Measurements from ENCODE around the gene TOP2B. TPM values are rescaled to one million over a fixed set of nuclear protein-coding genes. Genes with fewer than 3 reads are reported as not detected.

Gene TOP2B
- total RNA-seq, 1 experiment from 2014 or later = 63.1 TPM

DNA sequence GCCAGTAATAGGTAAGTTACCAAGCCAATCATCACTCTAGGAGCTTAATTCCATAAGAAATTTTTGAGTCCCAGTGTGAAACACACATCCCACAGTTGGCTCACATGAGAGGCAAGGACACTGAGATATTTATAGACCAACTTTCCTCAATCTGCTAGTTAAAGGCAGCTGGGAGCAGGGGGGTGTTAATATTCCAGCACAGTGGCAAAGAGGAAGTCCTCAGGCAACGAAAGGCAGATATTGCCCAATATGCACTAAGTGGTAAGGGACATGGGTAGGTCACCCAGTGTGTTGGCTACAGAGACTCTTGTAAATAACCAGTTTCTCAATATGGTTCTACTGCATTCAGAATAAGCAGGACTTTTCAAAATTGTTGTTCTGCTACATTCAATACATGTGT lies 61.0 kb downstream of the TOP2B start:
- H3K4me3 ChIP-seq (ENCODE audit: low read depth in 2 of 2, low read length in 2 of 2) = no peak overlapping the region
- intact Hi-C loops (cut with micrococcal nuclease; ENCODE audit: unreplicated experiment) = no loop called here
- H3K27me3 ChIP-seq (ENCODE audit: control insufficient read depth, insufficient read depth, low read length) = no peaks in the 10 kb centered on the region
- TF ChIP-seq, protein P1, sequence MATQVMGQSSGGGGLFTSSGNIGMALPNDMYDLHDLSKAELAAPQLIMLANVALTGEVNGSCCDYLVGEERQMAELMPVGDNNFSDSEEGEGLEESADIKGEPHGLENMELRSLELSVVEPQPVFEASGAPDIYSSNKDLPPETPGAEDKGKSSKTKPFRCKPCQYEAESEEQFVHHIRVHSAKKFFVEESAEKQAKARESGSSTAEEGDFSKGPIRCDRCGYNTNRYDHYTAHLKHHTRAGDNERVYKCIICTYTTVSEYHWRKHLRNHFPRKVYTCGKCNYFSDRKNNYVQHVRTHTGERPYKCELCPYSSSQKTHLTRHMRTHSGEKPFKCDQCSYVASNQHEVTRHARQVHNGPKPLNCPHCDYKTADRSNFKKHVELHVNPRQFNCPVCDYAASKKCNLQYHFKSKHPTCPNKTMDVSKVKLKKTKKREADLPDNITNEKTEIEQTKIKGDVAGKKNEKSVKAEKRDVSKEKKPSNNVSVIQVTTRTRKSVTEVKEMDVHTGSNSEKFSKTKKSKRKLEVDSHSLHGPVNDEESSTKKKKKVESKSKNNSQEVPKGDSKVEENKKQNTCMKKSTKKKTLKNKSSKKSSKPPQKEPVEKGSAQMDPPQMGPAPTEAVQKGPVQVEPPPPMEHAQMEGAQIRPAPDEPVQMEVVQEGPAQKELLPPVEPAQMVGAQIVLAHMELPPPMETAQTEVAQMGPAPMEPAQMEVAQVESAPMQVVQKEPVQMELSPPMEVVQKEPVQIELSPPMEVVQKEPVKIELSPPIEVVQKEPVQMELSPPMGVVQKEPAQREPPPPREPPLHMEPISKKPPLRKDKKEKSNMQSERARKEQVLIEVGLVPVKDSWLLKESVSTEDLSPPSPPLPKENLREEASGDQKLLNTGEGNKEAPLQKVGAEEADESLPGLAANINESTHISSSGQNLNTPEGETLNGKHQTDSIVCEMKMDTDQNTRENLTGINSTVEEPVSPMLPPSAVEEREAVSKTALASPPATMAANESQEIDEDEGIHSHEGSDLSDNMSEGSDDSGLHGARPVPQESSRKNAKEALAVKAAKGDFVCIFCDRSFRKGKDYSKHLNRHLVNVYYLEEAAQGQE (IDR thresholded peaks at IDR 0.05; ENCODE audit: insufficient read depth in 1 of 2, low read depth in 2 of 2, low read length in 1 of 2) = no peak
- TF ChIP-seq SIN3A (IDR thresholded peaks at IDR 0.05; ENCODE audit: borderline replicate concordance, insufficient read depth, low read depth, low read length) (no peak), POLR2AphosphoS5 (IDR thresholded peaks at IDR 0.05; ENCODE audit: low read depth, low read length) (no peak), TCF7L2 (IDR thresholded peaks at IDR 0.05; ENCODE audit: low read depth, low read length) (no peak)
- TF ChIP-seq, protein P2, sequence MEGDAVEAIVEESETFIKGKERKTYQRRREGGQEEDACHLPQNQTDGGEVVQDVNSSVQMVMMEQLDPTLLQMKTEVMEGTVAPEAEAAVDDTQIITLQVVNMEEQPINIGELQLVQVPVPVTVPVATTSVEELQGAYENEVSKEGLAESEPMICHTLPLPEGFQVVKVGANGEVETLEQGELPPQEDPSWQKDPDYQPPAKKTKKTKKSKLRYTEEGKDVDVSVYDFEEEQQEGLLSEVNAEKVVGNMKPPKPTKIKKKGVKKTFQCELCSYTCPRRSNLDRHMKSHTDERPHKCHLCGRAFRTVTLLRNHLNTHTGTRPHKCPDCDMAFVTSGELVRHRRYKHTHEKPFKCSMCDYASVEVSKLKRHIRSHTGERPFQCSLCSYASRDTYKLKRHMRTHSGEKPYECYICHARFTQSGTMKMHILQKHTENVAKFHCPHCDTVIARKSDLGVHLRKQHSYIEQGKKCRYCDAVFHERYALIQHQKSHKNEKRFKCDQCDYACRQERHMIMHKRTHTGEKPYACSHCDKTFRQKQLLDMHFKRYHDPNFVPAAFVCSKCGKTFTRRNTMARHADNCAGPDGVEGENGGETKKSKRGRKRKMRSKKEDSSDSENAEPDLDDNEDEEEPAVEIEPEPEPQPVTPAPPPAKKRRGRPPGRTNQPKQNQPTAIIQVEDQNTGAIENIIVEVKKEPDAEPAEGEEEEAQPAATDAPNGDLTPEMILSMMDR (IDR thresholded peaks at IDR 0.05) = no peak
- ATAC-seq = no peak
- no peak for DNase-seq (ENCODE audit: low read depth, low spot score)
- H3K4me1 ChIP-seq (ENCODE audit: control insufficient read depth, insufficient read depth, low read length) = no peaks in the 10 kb centered on the region
- no peaks in the 10 kb centered on the region for H3K9me3 ChIP-seq (ENCODE audit: control insufficient read depth, insufficient read depth, low read depth, low read length)
- H3K36me3 ChIP-seq (ENCODE audit: control insufficient read depth, insufficient read depth, low read length) = peaks cover 14% of the 10 kb centered on the region
- ChIA-PET CTCF (no interaction called here), POLR2A (no interaction called here)
- in situ Hi-C loops (cut with HindIII; ENCODE audit: low pct_unique_long_range_greater_than_20kb, low sequenced_read_pairs) = no loop called here
- BruUV-seq (replicated peaks) = no TSS peak
- H3K27ac ChIP-seq (ENCODE audit: low read length) = no peak overlapping the region

DNA sequence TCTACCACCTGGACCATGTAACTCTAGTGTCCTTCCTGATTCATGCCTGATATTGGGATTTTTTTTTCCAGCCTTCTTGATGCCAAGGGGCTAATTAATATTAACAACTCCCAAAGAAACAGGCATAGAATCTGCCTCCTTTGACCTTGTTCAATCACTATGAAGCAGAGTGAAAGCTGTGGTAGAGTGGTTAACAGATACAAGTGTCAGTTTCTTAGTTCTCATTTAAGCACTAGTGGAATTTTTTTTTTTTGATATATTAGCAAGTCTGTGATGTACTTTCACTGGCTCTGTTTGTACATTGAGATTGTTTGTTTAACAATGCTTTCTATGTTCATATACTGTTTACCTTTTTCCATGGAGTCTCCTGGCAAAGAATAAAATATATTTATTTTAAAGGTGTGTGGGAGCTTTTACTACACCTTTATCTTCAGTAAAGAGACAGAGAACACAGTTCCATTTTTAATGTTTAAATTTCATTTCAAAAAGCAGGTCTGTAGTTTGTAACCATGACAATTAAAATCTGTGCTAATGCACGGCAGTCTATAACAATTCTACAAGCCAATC lies 67.1 kb downstream of the TOP2B start:
- intact Hi-C loops (cut with micrococcal nuclease; ENCODE audit: unreplicated experiment) = no loop called here
- ATAC-seq = no peak
- in situ Hi-C loops (cut with HindIII; ENCODE audit: low pct_unique_long_range_greater_than_20kb, low sequenced_read_pairs) = no loop called here
- ChIA-PET CTCF (no interaction called here), POLR2A (no interaction called here)
- Histone ChIP-seq H3K4me1 (ENCODE audit: control insufficient read depth, insufficient read depth, low read length) (no peaks in the 10 kb centered on the region), H3K27me3 (ENCODE audit: control insufficient read depth, insufficient read depth, low read length) (no peaks in the 10 kb centered on the region), H3K4me3 (ENCODE audit: low read depth in 2 of 2, low read length in 2 of 2) (no peak overlapping the region), H3K36me3 (ENCODE audit: control insufficient read depth, insufficient read depth, low read length) (peaks cover 3% of the 10 kb centered on the region), H3K27ac (ENCODE audit: low read length) (no peak overlapping the region), H3K9me3 (ENCODE audit: control insufficient read depth, insufficient read depth, low read depth, low read length) (no peaks in the 10 kb centered on the region)
- TF ChIP-seq, protein P2 (IDR thresholded peaks at IDR 0.05) = no peak
- TF ChIP-seq, protein P1 (IDR thresholded peaks at IDR 0.05; ENCODE audit: insufficient read depth in 1 of 2, low read depth in 2 of 2, low read length in 1 of 2) = no peak
- TF ChIP-seq SIN3A (IDR thresholded peaks at IDR 0.05; ENCODE audit: borderline replicate concordance, insufficient read depth, low read depth, low read length) (no peak), POLR2AphosphoS5 (IDR thresholded peaks at IDR 0.05; ENCODE audit: low read depth, low read length) (no peak), TCF7L2 (IDR thresholded peaks at IDR 0.05; ENCODE audit: low read depth, low read length) (no peak)
- BruUV-seq (replicated peaks) = no TSS peak
- no peak for DNase-seq (ENCODE audit: low read depth, low spot score)

Data from Panc1 (cell line).